GM12801 (cell line): ENCODE data around the gene TMEM161A.

ENCODE experiments used
- CTCF ChIP-seq: IDR thresholded peaks from one replicate; pipeline ENCODE4 v1.5.1; 2011; ENCODE audit warnings: control low read depth; ENCODE audit not compliant: insufficient read length; ENCODE audit errors: extremely low read depth

TMEM161A gene

GRCh38 chr19:19101540-19101939 is 36.7 kb downstream of the TMEM161A start:
- TF ChIP-seq CTCF = no peak

GRCh38 chr19:19098703-19099632 is 39.3 kb downstream of the TMEM161A start:
- TF ChIP-seq CTCF = no peak

GRCh38 chr19:19098084-19098702 is 40.1 kb downstream of the TMEM161A start:
- no peak for TF ChIP-seq CTCF

- no peak for TF ChIP-seq CTCF
Observed at GRCh38 chr19:19096641-19097627, 41.3 kb downstream of the TMEM161A start.

GRCh38 chr19:19095691-19096090 is 42.6 kb downstream of the TMEM161A start:
- no peak for TF ChIP-seq CTCF

- TF ChIP-seq CTCF = no peak
Observed at GRCh38 chr19:19094513-19094912, 43.8 kb downstream of the TMEM161A start.

- TF ChIP-seq CTCF = no peak
Observed at GRCh38 chr19:19087676-19088075, 50.6 kb downstream of the TMEM161A start.
